GM19239 (cell line): ENCODE data around the gene ZNF502.

Source experiments
- DNase-seq: peaks from one replicate; pipeline ENCODE4 v3.0.0; 2011; ENCODE audit warnings: low spot score; ENCODE audit not compliant: insufficient read length
- FAIRE-seq: peaks from 2 replicates; lab custom pipeline; 2011; peaks lifted over from hg19 to GRCh38; lab: Jason Lieb, UNC

Gene ZNF502

DNA sequence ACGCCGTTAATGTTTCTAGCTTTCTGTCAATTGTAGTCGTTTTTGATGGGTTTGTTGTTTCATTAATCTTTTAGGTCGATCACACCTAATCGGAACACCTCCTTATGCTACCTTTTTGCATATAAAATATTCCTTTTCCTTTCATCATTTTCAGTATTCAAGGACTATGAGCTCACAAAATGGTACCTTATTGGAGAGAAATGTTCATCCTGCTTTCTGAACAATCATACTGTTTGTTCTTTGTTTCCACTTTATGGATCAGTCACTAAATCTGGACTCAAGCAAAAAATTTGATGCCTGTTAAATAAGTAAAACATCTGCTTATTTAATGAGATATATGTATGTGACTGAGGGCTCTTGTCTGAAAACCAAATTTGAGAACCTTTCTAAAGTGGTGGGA lies 50.2 kb downstream of the ZNF502 start:
- DNase-seq (no peak), FAIRE-seq (no peak)

DNA sequence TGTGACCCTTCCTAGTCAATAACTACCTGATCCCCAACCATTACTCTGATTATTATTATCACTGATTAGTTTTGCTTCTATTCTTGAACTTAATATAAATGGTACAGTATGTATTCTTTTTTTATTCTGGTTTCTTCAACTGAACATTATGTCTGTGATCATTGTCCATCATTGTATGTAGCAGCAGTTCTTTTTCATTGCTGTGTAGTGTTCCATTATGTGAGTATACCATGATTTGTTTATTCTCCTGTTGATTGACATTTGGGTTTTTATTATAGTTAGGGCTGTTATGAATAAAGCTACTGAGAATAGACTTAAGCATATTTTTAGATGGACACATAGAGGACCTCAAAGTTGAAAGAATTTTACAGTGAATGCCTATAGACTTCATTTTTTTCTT lies 51.8 kb downstream of the ZNF502 start:
- FAIRE-seq: no peak
- no peak for DNase-seq

DNA sequence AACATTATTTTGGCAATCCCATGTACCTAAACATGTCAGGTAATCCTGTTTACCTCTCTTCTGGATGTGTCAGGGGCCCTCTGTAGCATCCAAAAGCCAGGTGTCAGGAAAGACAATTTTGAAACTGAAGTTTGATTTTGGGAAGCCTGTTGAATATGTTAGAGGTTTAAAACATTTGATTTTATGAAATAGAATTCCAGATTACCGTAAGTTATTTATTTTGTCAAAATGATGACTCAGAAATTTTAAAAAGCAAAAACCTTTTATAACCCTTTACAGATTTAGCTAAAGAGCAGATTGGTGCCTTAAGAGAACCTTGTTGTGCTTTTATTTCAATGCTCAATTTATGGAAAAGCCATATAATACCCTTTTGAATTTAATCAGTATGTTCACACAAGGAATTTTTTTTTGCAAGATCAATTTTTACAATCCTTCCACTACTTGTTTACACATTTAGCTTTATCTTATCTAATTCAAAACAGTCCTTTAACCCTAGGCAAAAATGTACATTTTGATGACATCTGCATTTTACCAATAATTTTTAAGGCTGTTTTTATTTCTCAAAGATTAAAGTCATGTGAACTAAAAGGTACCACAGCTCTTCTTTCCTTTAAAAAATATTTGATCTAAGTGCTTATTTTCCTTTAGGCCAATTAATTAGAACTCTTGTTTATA lies 59.1 kb downstream of the ZNF502 start:
- DNase-seq (no peak), FAIRE-seq (no peak)

DNA sequence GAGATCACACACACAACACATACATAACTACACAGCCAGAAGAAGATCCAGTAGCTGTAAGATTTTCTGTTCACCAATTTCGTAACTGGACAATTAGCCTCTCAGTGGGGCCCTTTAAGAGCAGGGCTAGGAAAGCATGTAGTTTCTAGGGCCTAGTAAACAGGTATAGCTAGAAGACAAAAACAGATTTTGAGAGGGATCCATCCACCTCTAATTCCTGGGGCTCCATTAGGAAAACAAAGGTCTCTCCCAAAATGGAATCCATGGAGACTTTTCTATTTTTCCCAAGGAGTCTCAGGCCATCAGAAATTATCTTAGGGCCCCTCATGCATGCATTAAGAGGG lies 59.6 kb downstream of the ZNF502 start:
- DNase-seq (no peak), FAIRE-seq (no peak)
